Stimulated activated CD8-positive, alpha-beta memory T cell treated with anti-CD3 and anti-CD28 coated beads, Interleukin-7, amount 100 ng/mL, for 1 hour (primary cell): ENCODE data around the gene SLC19A1.

Experiments used
- DNase-seq, 2 donors: peaks; one replicate each; pipeline ENCODE4 v3.0.0-alpha.2; 2020; ENCODE audit warnings: low read depth in 2 of 2

SLC19A1 gene

DNA sequence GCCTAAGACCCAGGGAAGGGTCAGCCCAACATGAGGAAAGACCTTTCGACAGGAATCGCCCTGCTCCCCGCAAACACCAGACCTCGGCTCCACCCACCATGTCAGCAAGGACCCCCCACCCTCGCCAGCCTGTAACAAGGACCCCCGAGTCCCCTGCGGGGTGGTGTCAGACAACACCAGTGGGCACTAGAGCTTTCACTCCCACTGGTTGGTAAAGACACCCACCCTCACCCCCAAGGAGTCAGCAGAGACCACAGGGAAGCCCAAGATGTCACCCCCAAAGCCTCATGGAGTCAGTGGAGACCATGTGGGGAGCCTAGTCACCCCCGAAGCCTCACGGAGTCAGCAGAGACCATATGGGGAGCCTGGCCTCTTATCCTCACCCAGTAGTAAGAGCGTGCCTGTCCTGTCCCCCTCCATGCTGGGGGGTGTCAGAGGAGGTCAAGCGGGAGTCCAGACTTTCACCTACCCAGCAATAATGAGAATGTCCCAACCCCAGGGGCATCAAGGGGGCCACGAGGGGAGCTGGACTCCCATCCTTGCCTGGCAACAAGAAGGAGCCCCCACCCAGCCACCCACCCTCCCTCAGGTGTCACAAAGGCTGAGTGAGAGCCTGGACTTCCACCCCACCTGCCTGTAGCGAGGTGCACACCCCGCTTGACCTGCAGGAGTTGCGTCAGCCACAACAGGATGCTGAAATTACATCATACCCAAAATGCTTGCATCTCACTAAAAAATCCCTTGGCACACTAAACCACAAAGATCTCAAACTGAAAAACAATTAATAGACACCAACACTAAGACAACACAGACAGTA, 24.8 kb downstream of the SLC19A1 start:
- DNase-seq, result no peak

DNA sequence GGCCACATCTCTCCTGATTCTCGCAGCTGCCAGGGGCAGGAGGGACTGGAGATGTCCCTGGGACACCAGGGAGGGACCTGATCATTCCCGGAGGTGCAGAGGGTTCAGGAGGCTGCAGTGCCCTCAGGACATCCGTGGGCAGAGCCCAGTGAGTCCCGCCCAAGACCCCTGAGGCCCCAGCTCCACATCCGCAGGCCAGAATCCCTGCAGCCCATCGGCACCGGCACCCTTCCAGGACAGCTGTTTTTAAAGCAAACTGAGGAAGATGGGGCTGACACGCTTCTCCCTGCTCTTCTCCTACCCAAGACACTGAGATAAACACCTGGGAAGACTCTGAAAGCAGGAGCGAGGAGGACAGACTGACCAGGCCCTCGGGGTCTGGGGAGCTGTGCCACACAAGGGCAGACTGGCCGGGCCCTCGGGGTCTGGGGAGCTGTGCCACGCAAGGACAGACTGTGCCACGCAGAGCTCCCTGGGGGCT, 25.5 kb downstream of the SLC19A1 start:
- no peak for DNase-seq

DNA sequence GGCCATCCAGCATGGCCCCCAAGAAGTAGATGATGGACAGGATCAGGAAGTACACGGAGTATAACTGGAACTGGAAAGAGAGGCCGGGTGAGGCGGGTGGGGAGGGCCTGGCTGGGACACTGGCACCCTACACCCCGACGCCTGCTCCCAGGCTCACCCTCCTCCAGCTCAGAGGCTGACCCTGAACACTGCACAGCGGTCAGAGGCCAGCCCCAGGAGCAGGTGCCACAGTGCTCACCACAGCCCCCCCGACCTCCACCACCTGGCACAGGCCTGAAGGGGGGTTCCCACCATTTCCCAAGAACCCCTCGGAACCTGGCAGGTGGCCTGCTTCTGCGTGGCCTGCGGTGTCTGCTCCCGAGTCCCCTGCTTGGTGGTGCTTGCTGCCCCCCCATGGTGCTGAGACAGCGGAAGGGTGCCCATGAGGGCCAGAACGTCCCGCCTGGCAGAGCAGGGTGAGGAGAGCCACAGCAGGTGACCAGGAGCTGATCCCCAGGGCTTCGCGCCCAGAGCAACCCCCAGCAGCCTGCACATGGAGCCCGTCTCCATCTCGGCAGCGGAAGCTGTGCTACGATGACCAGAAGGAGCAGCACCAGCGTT, 26.1 kb downstream of the SLC19A1 start:
- DNase-seq, result no peak

DNA sequence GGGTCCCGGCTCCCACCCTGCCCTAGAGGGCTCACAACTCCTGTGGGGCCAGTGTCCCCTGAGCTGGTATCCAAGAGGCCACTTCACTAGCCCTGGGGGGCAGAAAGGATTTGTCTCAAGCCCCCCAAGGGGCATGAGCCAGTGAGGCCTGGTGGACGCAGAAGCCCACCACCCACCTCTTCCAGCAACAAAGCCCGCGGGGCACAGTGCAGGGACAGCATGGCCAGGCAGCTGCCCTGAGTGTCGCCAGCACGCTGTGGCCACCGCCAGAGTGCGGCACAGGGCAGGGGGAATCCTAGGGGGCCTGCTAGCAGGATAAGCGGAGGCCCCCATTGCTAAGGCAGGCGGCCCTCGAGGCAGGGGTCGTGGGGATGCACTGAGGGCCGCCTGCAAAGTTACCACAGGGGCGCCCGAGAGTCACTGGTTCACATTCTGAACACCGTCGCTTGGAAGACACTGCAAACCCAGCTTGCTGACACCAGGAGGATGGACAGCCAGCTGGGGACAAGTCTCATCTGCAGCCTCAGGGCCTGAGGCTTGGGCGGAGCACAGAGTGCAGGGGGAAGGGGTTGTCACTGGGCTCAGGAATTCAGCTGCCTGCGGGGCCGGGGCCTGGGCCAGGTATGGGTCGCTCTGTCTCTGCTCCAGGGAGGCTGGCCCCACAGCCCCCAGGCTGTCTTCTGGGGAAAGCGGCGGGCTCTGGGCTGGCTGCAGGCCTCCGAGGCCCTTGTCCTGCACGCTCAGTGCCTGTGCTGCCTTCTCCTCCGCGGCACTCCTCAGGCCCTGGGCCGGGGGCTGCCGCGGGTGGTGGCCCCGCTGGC, 26.8 kb downstream of the SLC19A1 start:
- DNase-seq, result no peak

DNA sequence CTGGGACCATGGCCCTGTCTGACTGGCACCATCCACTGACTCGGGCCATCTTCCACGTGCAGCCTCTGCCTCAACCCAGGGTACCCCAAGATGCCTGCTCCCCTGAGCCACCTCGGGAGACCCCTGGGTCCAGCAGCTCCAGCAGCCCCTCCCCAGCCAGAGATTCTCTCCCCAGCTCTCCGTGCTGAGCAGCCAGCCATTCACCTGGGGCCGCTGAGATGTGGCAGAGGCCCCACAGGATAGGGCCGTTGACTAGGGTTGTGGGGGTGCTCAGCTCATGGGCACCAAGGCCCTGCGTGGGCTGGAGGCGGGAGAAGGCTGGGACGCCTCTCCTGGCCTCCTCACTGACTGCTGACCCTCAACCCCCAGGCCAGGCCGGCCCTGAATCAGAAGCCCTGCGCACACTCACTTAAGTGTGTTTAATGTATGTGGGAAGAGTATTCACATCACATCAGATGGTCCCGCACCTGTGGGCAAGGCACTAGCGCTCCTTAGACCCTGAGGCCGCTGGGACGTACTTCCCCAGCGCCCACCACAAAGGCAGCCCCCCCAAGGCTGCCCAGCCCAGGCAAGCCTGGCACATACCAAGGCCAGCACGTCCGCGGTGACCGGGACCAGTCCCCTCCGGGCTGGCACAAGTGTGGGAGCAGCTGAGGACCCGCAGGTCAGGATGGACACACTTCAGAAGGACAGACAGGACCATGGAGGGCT, 27.8 kb downstream of the SLC19A1 start:
- DNase-seq, result no peak

DNA sequence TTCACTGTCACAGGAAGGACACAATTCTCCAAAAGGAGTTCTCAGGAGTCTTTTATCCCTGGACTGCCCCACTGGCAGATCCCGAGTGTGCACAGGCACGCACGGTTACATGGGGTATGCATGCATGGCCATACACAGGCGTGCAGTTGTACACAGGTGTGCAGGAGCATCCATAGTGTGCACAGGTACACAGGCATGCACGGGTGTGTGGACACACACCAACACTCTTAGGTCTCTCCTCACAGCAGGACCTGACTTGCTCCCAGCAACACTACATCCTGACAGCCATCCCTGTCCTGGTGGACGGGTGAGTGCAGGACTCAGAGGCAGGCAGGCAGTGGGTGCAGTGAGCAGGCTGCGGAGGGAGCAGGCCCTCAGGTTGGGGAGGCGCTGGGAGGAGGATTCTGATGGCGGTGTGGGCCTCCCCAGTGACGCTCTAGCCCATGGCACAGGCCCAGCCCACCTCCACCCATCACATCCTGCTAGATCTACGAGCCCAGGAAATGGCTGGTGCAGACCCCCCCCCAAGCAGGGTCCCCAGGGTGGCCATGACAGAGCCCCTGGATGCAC, 28.4 kb downstream of the SLC19A1 start:
- no peak for DNase-seq

DNA sequence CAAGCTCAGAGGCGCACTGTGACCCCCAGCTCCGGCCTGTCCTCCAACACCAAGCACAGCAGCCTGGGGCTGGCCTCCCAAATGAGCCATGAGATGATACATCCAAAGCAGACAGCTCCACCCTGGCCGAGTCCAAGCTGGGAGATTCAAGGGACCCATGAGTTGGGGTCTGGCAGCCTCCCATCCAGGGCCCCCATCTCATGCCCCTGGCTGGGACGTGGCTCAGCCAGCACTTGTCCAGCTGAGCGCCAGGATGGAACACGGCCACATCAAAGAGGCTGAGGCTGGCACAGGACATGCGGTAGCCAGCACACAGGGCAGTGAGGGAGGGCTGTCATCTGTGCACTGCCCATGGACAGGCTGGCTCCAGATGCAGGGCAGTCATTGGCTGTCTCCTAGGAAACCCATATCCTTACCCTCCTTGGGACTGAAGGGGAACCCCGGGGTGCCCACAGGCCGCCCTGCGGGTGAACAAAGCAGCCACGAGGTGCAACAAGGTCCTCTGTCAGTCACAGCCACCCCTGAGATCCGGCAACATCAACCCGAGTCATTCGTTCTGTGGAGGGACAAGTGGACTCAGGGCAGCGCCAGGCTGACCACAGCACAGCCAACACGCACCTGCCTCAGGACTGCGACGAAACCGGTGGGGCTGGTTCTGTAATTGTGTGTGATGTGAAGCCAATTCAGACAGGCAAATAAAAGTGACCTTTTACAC, 29.1 kb downstream of the SLC19A1 start:
- no peak for DNase-seq

DNA sequence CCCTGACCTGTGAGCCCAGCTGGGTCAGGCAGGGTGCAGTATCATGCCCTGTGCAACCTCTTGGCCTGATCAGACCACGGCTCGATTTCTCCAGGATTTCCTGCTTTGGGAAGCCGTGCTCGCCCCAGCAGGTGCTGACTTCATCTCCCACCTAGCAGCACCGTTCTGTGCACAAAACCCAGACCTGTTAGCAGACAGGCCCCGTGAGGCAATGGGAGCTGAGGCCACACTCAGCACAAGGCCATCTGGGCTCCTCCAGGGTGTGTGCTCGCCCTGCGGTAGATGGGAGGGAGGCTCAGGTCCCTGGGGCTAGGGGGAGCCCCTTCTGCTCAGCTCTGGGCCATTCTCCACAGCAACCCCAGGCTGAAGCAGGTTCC, 29.6 kb downstream of the SLC19A1 start:
- no peak for DNase-seq

DNA sequence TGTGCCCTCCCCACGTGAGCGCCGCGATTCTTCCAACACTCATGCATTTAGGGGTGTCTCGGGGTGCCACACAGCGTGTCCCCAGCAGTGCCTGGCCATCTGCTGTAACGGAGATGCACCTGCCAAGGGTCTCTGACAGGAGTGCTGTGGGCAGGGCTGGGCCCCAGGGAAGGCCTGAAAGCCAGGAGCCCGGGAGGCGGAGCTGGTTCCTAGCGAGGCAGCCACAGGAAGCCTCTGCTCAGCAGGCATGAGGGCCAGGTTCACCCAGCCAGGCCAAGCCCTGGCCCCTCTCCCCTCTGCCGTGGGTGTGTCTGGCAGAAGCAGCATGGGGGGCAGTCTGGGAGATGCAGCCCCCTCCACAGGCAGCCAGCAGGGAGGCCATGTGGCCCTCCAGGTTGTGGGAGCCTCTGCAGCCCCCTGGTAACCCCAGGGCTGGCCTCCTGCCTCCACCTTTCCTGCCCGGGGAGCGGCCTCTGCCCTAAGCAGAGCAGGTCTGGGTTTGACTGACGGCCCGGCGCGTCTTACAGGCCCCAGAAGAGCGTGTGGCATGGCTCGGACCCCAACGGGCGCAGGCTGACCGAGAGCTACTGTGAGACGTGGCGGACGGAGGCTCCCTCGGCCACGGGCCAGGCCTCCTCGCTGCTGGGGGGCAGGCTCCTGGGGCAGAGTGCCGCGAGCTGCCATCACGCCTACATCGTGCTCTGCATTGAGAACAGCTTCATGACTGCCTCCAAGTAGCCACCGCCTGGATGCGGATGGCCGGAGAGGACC, 30.4 kb downstream of the SLC19A1 start:
- DNase-seq, result no peak

DNA sequence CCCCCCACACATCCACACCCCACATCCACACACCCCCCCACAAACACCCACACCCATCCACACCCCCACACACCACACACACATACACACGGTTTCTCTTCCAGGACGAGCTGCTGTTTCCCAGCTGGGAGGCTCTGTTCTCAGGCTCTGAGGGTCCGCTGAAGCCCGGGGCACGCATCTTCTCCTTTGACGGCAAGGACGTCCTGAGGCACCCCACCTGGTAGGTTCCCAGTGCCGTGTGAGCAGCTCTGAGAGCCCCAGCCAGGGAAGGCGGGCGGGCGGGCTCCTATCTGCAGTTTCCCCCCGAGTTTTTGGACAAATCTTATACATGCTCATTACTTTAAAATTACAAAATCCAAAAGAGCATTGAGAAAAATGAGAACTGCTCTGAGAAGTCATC, 31.2 kb downstream of the SLC19A1 start:
- DNase-seq, result no peak

DNA sequence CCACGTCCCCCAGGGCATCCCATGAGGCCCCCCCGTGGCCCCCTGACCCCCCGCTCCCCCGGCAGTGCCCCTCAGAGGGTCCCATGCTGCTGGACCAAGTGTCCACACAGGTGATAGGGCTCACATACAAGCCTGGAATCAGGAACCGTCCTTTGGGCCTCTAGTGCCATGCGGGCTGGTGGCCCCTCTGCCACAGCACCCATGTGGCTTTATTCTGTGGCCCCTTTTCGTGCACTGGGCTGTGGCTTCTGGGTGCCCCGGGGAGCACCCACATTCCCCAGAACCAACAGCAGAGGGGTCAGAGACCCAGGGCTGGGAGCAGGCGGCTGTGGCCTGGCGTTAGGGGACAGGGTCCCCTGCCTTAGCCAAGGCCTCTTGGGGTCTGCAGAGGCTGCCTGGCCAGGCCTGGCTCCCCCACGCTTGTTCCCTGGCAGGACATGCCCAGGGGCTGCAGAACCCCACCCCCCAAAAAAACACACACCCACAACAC, 31.7 kb downstream of the SLC19A1 start:
- no peak for DNase-seq

DNA sequence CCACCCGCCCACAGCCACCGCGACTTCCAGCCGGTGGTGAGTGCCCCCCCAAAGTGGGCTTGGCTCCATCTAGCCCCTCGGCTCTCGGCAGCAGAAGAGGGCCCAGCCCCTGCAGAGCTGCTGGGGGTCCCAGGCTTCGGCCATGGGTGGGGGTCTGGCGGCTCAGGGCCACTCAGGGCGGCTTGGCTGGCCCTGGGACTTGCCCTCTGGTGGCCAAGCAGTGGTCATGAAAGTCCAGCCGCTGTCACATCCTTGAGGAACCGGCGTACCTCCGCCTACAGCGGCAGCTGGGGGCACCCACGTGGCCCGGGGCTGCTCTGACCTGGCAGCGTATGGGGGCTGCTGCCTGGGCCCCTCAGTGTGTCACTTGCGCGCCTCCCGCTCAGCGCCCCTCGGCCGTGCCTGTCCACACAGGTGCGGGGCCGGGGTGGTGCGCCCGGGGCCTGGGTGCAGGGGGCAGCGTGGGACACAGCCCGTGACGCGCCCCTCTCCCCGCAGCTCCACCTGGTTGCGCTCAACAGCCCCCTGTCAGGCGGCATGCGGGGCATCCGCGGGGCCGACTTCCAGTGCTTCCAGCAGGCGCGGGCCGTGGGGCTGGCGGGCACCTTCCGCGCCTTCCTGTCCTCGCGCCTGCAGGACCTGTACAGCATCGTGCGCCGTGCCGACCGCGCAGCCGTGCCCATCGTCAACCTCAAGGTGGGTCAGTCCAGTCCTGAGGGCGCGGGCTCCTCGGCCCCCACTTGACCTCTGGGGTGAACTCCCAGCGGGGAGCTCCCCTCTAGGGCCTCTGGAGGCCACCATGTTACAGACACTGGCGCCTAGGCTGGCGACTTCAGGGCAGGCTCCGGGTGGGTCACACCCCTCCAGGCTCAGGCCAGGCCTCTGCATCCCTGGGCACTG, 32.4 kb downstream of the SLC19A1 start:
- no peak for DNase-seq

DNA sequence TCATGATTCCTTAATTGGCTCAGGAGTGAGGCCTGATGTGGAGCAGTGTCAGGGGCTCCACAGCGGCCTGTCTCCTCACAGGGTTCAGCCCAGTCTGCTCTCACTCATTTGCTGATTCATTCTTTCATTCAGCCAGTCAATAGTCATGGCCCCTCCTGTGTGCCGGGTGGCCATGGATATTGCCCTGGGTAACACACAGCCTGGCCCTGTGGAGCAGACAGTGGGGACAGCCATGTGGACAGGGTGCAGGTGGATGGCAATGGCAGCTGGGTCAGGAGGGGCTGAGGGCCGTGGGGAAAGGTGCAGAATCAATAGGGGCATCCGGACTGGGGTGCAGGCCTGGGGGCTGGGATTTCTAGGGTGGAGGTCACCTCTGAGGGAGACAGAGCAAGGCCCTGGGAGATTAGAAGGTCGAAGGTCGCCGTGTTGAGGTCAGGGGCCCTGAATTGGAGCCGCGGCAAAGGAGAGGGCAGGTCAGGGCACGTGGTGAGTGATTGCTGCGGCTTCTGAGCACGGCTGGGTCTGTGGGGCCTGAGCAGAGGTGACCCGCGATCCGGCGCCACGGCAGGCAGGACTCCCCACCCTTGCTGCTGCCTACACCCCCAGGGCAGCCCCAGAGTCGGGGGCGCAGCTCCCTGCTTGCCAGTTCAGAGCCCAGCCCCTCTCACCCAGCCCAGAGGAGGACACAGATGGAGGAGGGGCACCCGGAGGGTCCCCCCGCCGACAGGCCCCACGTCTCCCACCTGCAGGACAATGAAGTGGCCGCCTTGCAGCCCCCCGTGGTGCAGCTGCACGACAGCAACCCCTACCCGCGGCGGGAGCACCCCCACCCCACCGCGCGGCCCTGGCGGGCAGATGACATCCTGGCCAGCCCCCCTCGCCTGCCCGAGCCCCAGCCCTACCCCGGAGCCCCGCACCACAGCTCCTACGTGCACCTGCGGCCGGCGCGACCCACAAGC, 33.4 kb downstream of the SLC19A1 start:
- DNase-seq, result no peak

DNA sequence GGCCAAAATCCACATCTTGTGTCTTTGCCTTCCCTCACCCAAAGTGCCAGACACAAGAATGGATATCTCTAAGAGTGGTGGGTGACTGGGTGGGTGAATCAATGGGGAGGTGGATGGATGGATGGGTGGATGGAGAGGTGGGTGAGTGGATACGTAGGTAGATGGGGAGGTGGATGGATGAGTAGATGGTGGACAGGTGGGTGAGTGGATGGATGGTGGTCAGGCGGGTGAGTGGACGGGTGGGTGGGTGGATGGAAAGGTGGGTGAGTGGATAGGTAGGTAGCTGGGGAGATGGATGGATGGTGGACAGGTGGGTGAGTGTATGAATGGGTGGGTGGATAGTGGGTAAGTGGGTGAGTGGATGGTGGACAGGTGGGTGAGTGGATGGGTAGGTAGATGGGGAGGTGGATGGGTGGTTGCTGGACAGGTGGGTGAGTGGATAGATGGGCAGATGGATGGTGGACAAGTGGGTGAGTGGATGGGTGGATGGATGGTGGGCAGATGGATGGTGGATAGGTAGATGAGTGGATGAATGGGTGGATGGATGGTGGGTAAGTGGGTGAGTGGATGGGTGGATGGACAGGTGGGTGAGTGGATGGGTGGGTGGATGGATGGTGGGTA, 34.2 kb downstream of the SLC19A1 start:
- DNase-seq, result no peak

DNA sequence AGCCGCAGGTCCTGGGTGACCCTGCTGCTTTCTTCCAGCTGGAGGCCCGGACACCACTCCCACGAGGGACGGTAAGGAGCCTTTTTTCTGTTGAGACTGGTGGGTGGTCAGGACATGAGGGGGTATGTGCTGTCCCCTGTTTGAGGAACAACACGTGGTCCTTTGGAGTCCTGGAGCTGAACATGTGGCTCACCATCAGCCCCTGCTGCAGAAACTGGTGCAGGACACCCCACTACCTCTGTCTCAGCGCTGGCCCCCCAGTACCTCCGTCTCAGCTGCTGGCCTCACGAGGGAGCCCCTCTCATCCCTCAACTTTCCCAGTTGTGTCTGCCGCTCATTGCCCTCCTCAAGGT, 34.7 kb downstream of the SLC19A1 start:
- no peak for DNase-seq

DNA sequence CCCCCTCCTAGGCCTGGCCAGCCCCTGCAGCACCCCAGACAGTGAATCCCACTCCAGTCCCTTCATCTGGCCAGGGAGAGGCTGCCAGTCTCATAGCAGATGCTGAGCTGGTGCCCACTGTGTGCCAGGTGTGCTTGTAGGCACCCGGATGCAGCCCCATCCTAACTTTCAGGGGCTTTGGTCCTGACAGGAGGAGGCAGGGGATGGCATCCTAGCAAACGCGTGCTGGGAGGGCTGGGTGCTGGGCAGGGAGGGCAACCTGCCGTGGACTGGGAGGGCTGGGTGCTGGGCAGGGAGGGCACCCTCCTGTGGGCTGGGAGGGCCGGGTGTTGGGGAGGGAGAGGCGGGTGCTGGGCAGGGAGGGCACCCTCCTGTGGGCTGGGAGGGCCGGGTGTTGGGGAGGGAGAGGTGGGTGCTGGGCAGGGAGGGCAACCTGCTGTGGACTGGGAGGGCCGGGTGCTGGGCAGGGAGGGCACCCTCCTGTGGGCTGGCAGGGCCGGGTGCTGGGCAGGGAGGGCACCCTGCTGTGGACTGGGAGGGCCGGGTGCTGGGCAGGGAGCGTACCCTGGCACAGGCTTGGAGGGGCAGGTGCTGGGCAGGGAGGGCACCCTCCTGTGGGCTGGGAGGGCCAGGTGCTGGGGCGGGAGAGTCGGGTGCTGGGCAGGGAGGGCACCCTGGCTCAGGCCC, 35.3 kb downstream of the SLC19A1 start:
- no peak for DNase-seq
